ENCODE results near the gene SLC25A34. TPM values are rescaled to one million over a fixed set of nuclear protein-coding genes. Genes with fewer than 3 reads are reported as not detected.

Gene SLC25A34
- total and polyA plus RNA-seq, 10 of the 15 experiments (the other 5 are each of a cell fraction or from before 2014, with no cell fraction given) = 0.02 to 1.6 (median 0.39) TPM

DNA sequence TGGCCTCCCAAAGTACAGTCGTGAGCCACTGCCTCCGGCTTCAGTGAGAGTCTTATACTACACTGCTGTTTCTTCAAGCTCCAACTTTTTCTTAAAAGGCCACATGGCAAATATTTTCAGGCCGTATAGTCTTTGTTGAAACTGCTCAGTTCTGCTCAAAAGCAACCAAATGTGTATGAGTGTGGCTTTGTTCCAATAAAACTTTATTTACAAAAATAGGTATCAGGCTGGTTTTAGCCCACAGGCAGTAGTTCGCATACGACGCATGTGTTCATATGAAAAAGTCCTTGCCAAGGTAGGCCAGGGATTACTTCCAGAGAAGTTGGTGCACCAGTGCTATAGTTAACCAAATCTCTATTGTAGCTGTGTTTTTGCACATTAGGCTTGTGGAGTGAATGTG lies 45.7 kb upstream of the SLC25A34 start:
- FAIRE-seq (no peak), DNase-seq (ENCODE audit: low read depth, low spot score) (no peak), ATAC-seq (no peak)
- TF ChIP-seq ETV6 (conservative IDR thresholded peaks at IDR 0.05 in 1 of 2, IDR thresholded peaks at IDR 0.05 in 1 of 2; ENCODE audit: borderline replicate concordance in 1 of 2, low read depth in 1 of 2) (no peak), RAD51 (IDR thresholded peaks at IDR 0.05) (no peak), SUZ12 (IDR thresholded peaks at IDR 0.05; ENCODE audit: unreplicated experiment) (no peak), TCF3 (IDR thresholded peaks at IDR 0.05; ENCODE audit: borderline replicate concordance, insufficient read depth, low read depth, low read length) (no peak)
- TF ChIP-seq, protein P1, sequence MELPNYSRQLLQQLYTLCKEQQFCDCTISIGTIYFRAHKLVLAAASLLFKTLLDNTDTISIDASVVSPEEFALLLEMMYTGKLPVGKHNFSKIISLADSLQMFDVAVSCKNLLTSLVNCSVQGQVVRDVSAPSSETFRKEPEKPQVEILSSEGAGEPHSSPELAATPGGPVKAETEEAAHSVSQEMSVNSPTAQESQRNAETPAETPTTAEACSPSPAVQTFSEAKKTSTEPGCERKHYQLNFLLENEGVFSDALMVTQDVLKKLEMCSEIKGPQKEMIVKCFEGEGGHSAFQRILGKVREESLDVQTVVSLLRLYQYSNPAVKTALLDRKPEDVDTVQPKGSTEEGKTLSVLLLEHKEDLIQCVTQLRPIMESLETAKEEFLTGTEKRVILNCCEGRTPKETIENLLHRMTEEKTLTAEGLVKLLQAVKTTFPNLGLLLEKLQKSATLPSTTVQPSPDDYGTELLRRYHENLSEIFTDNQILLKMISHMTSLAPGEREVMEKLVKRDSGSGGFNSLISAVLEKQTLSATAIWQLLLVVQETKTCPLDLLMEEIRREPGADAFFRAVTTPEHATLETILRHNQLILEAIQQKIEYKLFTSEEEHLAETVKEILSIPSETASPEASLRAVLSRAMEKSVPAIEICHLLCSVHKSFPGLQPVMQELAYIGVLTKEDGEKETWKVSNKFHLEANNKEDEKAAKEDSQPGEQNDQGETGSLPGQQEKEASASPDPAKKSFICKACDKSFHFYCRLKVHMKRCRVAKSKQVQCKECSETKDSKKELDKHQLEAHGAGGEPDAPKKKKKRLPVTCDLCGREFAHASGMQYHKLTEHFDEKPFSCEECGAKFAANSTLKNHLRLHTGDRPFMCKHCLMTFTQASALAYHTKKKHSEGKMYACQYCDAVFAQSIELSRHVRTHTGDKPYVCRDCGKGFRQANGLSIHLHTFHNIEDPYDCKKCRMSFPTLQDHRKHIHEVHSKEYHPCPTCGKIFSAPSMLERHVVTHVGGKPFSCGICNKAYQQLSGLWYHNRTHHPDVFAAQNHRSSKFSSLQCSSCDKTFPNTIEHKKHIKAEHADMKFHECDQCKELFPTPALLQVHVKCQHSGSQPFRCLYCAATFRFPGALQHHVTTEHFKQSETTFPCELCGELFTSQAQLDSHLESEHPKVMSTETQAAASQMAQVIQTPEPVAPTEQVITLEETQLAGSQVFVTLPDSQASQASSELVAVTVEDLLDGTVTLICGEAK (IDR thresholded peaks at IDR 0.05; ENCODE audit: borderline replicate concordance) = peak; percentile 80; the same call in 1 of the 2 replicates
- peaks cover 0 to 3% of the 10 kb centered on the region in 2 experiments; a peak in 2 of 4 replicates for H3K36me3 ChIP-seq (ENCODE audit: control insufficient read depth in 2 of 2, insufficient read depth in 2 of 2, low read length in 1 of 2)
- BruUV-seq (replicated peaks) = no TSS peak
- H2AFZ ChIP-seq (ENCODE audit: control insufficient read depth, low read depth, low read length) = no peak overlapping the region
- no peak overlapping the region for H3K4me2 ChIP-seq (ENCODE audit: control insufficient read depth, insufficient read depth)
- no peaks in the 10 kb centered on the region; the same call in 1 of the 2 replicates for H3K4me1 ChIP-seq (ENCODE audit: control insufficient read depth, insufficient read depth, low read length)
- POLR2A ChIA-PET = interaction anchor here (0.6 to 1.2 kb wide), 3 partner anchors 8 to 117 kb away, joined by 4 to 6 read pairs (median 6); partner anchors contain the start of gene UQCRHL
- 89% methylated on average over 6 of the region's 6 CpGs for WGBS (ENCODE audit: insufficient coverage, insufficient replicate concordance, low lambda C conversion rate, missing lambda C conversion rate)
- H3K27me3 ChIP-seq (replicated peaks in 1 of 2; ENCODE audit: control insufficient read depth in 2 of 2, insufficient read depth in 2 of 2, low read length in 1 of 2) = no peaks in the 10 kb centered on the region
- RAD21 ChIA-PET (ENCODE audit: unreplicated experiment) = interaction anchor here (1.1 kb wide), 1 partner anchor 160 kb away, joined by 3 read pairs; no protein-coding TSS in a partner anchor
- intact Hi-C loops (cut with micrococcal nuclease; ENCODE audit: unreplicated experiment) = no loop called here
- in situ Hi-C loops (cut with MboI) = no loop called here
- H4K20me1 ChIP-seq (ENCODE audit: control insufficient read depth, insufficient read depth) = no peaks in the 10 kb centered on the region
- no peak overlapping the region for H3K9ac ChIP-seq (ENCODE audit: control insufficient read depth, insufficient read depth, low read length)
- SMC1A ChIA-PET (ENCODE audit: uncharacterized antibody, unreplicated experiment) = interaction anchor here (1.6 kb wide), 1 partner anchor 10 kb away, joined by 7 read pairs; no protein-coding TSS in a partner anchor
- H3K27ac ChIP-seq (ENCODE audit: control insufficient read depth, insufficient read depth) = no peak overlapping the region
- H3K9me3 ChIP-seq (replicated peaks; ENCODE audit: control insufficient read depth, insufficient read depth, low read length) = no peaks in the 10 kb centered on the region
- no peak overlapping the region for H3K4me3 ChIP-seq
- peaks cover 55% of the 10 kb centered on the region for H3K79me2 ChIP-seq (ENCODE audit: control insufficient read depth, insufficient read depth, low read length)
- CTCF ChIA-PET = interaction anchor here (0.5 to 0.6 kb wide), 2 partner anchors 23 to 109 kb away, joined by 3 read pairs; no protein-coding TSS in a partner anchor

All from GM12878 (cell line).